Activated CD4-positive, alpha-beta T cell treated with anti-CD3 and anti-CD28 coated beads, Interleukin-2, amount 50 U/mL, for 24 hours (primary cell): ENCODE data around the gene DBN1.

Experiments used
- DNase-seq, 2 donors: peaks; one replicate each; pipeline ENCODE4 v3.0.0-alpha.2; 2020; ENCODE audit warnings: low read depth in 1 of 2, low spot score in 1 of 2

Gene DBN1

DNA sequence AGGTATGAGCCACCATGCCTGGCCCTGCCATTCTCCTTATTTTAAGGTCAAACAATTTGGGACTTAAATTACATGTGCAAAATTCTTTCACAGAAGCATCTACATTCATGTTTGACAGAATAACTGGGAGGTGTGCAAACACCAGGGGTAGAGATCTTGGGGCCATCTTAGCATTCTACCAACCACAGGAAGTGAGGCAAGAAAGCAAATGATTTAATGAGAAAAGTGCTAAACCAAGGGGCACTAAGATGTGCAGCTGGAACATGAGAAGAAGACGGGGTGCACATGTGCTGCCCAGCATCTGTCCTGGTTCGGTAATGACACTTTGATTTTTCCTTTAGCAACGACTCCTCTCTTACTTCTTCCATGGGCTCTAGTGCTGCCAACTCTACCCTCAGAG lies 62.9 kb downstream of the DBN1 start:
- no peak for DNase-seq

DNA sequence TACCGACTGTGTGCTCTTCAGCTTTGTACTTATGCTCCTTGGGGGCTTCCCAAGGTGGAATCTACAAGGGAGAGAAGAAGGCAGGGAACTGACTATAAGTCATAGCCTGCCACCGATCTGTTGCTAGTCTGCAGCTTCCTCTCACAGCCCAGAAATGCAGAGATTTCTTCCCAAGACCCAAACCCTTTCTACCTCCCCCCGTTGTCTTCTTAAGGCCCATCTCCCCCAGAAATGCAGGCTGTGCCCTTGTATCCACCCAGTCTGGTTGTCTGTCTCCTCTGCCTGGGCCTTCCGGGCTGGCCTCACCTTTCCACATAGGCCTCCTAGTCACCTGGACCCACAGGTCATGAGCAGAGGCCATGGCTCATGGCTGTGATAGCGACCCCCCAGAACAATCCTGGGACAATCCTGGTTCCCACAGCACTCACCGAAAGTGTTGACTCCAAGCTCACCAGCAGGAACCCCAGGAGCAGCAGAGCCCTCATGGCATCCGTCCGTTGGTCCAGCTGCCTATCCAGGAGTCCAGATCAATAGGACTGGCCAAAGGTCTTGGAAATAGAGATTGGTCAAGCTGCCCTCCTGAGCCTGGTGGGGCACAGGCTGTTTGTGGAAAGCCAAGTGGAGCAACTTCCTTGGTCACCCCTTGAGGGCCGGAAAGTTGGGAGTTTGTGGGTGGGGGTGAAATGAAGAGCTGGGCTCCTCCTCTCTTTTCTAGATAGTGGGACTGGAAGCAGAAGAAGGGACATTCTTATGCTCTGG lies 64.2 kb downstream of the DBN1 start, which contains the start of gene F12:
Gene F12, minus strand, starts transcription at position 522 of the 759 bp plus-strand sequence. Its CDS starts 37 bp downstream, at position 485.
- no peak for DNase-seq
